Activated CD8-positive, alpha-beta memory T cell treated with anti-CD3 and anti-CD28 coated beads, Interleukin-2, amount 50 U/mL, for 24 hours (primary cell): ENCODE results near the gene PPP1R1C.

Experiments used
- DNase-seq: peaks from one replicate; pipeline ENCODE4 v3.0.0-alpha.2; 2020; ENCODE audit errors: extremely low read depth

PPP1R1C gene

DNA sequence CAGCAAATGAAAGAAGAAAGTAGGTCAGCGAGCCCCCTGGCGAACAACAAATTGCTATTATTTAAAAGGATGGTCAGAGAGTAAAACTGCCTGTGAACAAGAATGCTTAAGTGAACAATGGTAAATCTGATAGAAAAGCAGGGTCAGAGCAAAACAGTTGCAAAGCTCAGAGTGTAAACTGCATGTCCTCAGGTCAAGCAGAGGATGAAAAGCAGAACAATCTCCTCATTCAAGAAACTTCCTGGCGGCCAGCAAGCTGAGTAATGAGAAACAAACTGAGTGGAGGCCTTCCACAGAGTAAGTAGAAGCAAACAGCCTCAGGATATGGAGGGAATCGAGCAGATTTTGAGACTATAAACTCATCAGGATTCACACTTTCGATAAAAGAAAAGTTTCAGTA, 117.9 kb downstream of the PPP1R1C start:
- DNase-seq, result no peak

DNA sequence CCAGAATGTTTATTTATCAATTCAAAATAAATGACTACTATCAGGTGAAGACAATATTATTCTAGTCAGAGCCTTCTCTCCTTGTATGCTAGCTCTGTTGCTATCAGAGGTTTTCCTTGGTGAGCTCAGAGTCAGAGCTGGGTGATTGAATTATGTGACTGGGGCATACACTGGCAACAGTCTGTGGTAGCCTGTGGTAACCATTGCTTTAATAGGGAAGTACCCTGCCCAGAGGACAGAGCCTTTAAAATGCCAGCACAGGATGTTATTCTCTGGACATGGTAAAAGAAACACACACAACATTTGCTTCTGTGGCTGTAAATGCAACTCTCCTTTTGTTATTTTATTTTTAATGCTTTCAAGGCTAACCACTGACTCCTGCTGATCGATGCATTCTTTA, 124.7 kb downstream of the PPP1R1C start:
- no peak for DNase-seq

- no peak for DNase-seq
These were observed 127.7 kb downstream of the PPP1R1C start for GRCh38 chr2:182113334-182113733.

- no peak for DNase-seq
These were observed 129.6 kb downstream of the PPP1R1C start for GRCh38 chr2:182115258-182115657.

DNA sequence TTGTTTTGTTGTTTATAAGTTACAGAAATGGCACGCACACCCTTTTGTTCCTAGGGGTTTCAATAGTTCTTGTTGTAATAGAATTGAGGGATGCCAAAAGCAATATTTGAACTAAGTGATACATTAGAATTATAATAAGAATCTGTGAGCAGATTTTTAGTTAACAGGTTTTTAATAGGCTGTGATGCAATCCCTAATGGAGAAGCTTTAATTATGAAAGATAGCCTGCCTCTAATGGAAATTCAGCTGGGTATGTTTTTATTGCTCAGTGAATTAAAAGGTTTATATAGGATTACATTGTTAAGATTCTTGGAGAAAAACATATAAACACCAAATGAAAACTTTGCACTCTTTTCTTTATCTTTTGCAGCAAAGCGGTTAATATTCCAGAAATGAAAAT, 131.1 kb downstream of the PPP1R1C start:
- no peak for DNase-seq

GRCh38 chr2:182117196-182117595, 131.5 kb downstream of the PPP1R1C start:
- no peak for DNase-seq

DNA sequence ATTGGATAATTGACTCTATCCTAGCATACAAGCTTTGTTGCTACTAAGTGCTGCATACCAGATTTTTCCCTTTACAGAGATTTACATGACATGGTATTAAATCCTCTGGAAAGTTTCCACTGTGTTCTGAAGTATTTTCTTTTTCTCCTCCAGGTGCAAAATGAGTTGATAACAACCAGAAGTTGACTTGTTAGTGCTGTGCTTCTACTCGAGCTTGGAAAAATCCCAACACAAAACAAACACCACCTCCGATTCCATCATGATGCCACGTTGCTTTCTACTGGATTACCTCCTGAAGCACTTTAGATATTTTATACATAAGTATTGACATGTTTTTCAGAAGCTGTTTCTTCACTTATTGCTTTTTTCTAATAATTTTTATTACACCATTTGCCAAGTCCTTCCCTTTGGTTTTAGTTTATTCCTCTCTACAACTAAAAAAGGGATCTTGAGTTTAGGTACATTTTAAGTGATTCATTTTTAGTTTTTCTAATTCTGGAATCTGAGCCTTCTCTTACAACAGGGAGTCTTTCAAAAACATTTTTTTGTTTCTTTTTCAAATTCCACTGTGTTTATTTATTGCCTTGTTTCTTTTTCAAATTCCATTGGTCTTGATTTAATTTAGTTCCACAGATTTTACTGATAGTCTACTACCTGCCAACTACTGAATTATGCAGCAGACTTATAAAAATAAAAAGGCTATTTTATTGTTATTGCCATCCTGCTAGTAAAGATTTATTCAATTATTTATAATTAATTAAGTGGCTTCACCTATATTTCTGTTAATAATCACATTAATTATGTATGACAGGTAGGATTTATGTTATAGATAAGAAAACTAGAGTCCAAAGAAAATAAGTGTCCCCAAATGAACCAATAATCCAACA, 143.4 kb downstream of the PPP1R1C start:
- no peak for DNase-seq

DNA sequence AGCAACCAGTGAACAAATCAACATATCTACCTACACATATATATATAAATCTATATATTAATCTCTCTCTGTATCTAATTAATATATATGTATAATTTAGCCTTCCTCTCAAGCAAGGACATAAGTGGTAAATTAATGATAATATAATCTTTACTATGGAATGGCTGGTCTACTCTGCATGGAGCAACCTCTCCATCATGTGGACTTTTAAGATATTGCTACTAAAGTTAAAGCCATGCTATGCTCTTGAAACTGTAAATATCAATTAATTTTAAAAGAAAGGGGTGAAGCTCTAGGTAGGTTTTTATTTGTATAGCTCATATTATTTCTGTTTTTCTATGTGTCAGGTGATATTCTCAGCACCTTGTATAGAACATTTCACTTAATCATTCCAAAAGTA, 147.0 kb downstream of the PPP1R1C start:
- no peak for DNase-seq

DNA sequence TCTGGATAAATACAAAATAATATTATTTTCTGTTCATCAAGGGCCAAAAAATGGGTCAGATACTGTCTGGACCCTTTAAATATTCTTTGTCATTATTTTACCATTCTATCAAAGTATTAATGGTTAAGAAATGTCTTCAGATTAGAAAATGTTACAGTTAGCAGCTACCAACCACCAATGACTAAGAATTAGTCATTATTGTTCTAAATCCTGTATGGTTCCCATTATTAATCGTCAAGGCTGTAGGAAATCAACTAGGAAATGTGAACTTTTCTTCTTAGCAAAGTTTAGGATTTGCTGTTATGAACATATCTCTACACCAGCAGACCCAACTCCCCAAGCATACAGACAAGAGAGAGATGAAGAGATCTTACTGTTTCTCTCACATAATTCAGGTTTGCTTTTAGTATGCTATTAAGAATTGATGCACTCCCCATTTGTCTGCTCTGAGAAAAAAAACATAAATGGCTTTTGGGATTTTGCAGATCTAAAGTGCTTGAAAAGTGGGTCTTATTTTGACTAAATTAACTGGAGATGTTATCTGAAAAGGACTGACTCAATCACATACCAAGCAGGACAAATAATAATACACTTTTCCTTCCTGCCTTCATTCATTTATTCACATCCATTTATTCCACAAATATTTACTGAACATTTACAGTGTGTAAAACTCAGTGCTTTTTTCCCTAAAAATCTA, 147.7 kb downstream of the PPP1R1C start:
- no peak for DNase-seq

DNA sequence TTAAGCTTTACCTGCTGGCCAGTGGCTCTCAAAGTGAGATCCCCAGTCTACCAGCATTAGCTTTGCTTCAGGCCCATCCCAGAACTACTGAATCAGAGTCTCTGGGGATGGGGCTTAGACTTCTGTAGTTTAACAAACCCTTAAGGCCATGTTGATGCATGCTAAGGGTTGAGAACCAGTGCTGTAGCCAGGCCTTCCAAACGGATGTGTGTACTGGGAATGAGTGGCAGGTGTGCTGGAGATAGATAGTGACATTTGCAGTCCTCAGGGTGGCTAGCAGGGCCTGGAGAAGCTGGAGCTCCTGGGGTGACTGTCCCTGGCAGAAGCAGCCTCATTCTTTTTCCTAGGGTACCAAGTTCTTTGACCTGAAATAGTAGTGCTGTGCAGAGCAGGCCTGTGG, 148.5 kb downstream of the PPP1R1C start:
- DNase-seq, result no peak

DNA sequence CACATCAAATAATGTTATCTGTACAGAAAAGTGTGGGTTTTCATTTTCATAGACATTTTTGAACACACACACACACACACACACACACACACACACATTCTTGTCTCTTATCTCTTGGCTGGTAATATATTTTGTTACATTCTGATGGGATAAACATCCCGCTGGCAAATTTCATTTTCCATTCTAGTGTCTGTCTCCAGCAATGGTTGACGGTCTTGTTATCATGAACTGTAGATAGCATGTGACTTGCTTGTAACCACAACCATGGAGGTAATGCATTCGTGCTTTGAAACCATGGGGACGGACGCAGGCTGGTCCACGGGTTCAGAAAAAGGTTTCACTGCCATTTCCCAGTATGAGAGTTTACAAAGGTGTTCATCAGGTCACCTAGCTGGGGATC, 156.4 kb downstream of the PPP1R1C start:
- DNase-seq, result no peak

DNA sequence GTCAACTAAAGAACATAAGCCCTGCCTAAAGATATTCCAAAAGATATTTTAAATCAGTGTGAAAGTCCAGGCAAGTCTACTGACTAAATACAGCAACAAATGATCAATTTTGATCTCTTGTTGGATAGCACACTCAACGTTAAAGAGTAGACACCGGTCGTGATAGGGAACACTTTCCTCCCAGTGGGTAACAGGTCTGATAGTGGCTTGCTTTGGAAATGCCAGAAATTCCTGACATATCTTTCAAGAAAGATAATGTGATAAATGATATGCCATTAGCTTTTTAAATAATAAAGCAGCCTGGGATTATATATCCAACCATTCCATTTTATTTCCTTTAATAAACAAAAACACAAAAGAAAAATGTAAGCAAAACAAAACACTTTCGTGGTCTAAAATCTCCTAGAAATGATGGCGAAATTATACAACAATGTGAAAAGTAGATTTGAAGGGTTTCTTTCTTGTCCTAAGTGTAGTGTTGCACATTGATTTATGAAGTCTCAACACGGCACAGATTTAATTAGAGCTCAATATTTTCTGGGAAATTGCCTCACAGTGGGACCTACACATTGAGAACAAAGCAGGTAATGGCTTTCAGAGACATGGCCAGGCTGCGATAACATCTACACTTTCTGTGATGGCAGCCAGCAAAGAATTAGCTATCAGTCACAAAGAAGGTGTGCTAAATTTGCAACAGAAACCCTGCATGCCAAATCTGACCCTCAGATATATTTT, 158.6 kb downstream of the PPP1R1C start:
- DNase-seq, result no peak

DNA sequence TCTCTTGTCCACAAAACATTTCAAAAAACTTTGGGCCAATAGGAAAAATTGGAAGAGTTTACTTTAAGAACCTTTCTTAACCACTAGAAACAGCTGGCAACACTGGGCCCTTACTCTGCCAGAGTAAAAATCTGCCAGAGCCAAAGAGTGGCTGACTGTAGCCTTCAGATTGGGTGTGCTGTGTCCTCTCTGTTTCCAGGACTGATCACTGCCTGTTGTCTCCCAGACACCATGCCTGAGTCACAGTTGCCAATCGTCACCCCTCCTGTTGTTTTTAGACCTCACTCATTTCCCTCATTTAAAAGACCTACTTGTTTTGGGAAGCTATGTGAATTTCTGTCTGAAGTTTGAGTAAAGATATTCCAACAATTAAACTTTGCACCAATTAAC, 159.1 kb downstream of the PPP1R1C start:
- DNase-seq, result no peak

- no peak for DNase-seq
These were observed 162.7 kb downstream of the PPP1R1C start for GRCh38 chr2:182148344-182148743.

DNA sequence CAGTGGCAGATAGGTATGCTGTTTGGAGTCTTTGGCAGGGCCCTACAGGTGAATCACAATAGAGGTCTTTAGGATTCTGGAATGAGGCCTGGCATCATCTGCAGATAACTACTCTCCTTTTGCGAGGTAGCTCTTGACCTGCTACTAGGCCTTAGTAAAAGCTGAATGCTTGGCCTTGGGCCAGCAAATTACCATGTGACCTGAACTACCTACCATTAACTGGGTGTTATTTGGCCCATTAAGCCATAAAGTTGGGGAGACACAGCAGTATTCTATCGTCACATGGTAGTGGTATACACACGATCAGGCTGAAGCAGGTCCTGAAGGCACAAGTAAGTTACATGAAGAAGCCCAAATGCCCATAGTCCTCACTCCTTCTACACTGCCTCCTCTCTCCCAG, 178.2 kb downstream of the PPP1R1C start:
- DNase-seq, result no peak

DNA sequence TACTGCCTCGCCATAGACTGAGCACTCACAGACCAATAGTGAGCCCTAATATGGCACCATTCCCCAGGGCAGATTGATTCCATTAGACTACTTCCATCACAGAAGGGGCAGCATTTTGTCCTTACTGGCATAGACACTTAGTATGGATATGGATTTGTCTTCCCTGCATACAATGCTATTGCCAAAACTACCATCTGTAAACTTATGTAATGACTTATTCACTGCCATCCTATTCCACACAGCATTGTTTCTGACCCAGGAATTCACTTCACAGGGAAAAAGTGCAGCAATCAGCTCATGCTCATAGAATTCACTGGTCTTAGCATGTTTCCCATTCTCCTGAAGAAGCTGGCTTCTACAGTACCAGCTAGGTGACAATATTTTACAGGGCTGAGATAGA, 179.0 kb downstream of the PPP1R1C start:
- no peak for DNase-seq

- no peak for DNase-seq
These were observed 179.5 kb downstream of the PPP1R1C start for GRCh38 chr2:182165202-182165601.

DNA sequence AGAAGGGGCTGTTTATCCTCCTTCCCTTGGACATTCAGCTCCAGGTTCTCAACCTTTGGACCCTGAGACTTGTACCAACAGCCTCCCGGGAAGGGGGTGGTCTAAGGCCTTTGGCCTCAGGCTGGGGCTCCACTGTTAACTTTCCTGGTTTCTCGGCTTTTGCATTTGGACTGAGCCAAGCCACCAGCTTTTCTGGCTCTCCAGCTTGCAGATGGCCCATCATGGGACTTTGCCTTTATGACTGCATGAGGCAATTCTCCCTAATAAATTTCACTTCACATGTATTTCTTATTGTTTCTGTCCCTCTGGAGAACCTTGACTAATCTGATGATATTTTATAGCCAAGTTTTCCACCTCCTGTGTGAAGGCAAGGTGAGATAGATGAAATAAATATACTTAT, 180.8 kb downstream of the PPP1R1C start:
- DNase-seq, result no peak

DNA sequence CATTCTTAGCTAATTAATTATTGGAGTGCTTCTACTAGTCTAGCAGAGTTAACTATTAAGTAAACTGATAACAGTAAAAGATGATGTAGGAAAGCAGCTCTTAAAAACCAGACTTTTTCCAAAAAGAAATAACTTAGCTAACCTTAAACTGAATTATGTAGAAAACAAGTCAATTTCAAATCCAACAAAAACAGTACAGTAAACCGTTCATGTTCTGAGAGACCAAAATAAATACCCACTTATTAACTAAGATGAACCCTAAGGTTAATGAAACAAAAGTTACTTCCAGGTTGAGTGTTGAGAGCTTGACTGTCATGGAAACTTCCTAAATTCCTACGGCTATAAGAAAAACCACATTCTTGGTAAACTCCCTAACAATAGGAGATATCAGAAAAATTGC, 181.2 kb downstream of the PPP1R1C start:
- no peak for DNase-seq
